Measurements from ENCODE around the gene RCC2. TPM values are rescaled to one million over a fixed set of nuclear protein-coding genes. Genes with fewer than 3 reads are reported as not detected.
"Not testable (repeated sequence)": the region's sequence is repeated elsewhere in the genome, so short reads cannot be mapped to it uniquely, and the experiment has no call there.

RCC2 gene
- total and polyA plus RNA-seq, 7 donors, result 12.8 to 62.9 (median 21.0) TPM

GRCh38 chr1:17458794-17459193 is 19.3 kb upstream of the RCC2 start:
- no peak overlapping the region for H3K4me3 ChIP-seq
- no peaks in the 10 kb centered on the region for H3K9me3 ChIP-seq
- TF ChIP-seq CTCF (IDR thresholded peaks at IDR 0.05) (no peak), EP300 (IDR thresholded peaks at IDR 0.05) (no peak), POLR2AphosphoS5 (IDR thresholded peaks at IDR 0.05) (no peak), POLR2A (IDR thresholded peaks at IDR 0.05) (no peak)

GRCh38 chr1:17452686-17453085 is 13.2 kb upstream of the RCC2 start:
- no peak for DNase-seq
- intact Hi-C loops (cut with DNase I), result loop anchor here (5.0 kb wide), 1 partner anchor 35 kb away; no protein-coding TSS in a partner anchor
- Histone ChIP-seq H3K27ac (no peak overlapping the region), H3K4me1 (no peaks in the 10 kb centered on the region), H3K4me3 (no peak overlapping the region), H3K9me3 (no peaks in the 10 kb centered on the region), H3K27me3 (no peaks in the 10 kb centered on the region), H3K36me3 (no peaks in the 10 kb centered on the region)
- TF ChIP-seq CTCF (IDR thresholded peaks at IDR 0.05), result no peak
- TF ChIP-seq EP300 (IDR thresholded peaks at IDR 0.05), result no peak
- TF ChIP-seq POLR2A (IDR thresholded peaks at IDR 0.05), result no peak
- TF ChIP-seq POLR2AphosphoS5 (IDR thresholded peaks at IDR 0.05), result no peak
- 89% methylated on average over 4 of the region's 4 CpGs for WGBS, 2 donors

More at GRCh38 chr1:17458794-17459193, 19.3 kb upstream of the RCC2 start:
- Histone ChIP-seq H3K4me1 (no peaks in the 10 kb centered on the region), H3K27me3 (no peaks in the 10 kb centered on the region), H3K27ac (no peak overlapping the region), H3K36me3 (no peaks in the 10 kb centered on the region)
- intact Hi-C loops (cut with DNase I), result no loop called here
- WGBS, 2 donors, result 82 to 91% methylated on average over 1 of the region's 1 CpG
- DNase-seq, result no peak

GRCh38 chr1:17452203-17452602 is 12.7 kb upstream of the RCC2 start:
- not testable (repeated sequence) for H3K27me3 ChIP-seq, H3K4me1 ChIP-seq, DNase-seq, H3K36me3 ChIP-seq, H3K9me3 ChIP-seq, H3K27ac ChIP-seq, H3K4me3 ChIP-seq
- intact Hi-C loops (cut with DNase I), result loop anchor here (5.0 kb wide), 1 partner anchor 35 kb away; no protein-coding TSS in a partner anchor
- WGBS, 2 donors, result 46 to 76% methylated on average over 10 of the region's 10 CpGs

GRCh38 chr1:17451731-17452130 is 12.3 kb upstream of the RCC2 start:
- TF ChIP-seq POLR2A (IDR thresholded peaks at IDR 0.05), result no peak
- TF ChIP-seq CTCF (IDR thresholded peaks at IDR 0.05), result no peak
- no peak for TF ChIP-seq EP300 (IDR thresholded peaks at IDR 0.05)
- no peak for TF ChIP-seq POLR2AphosphoS5 (IDR thresholded peaks at IDR 0.05)
- Histone ChIP-seq H3K9me3 (no peaks in the 10 kb centered on the region), H3K36me3 (no peaks in the 10 kb centered on the region), H3K27ac (no peak overlapping the region), H3K27me3 (no peaks in the 10 kb centered on the region), H3K4me3 (no peak overlapping the region), H3K4me1 (no peaks in the 10 kb centered on the region)
- WGBS, 2 donors, result 85 to 87% methylated on average over 7 of the region's 7 CpGs
- DNase-seq, result no peak
- intact Hi-C loops (cut with DNase I), result loop anchor here (5.0 kb wide), 1 partner anchor 34 kb away; no protein-coding TSS in a partner anchor

- DNase-seq, result no peak
- H3K27ac ChIP-seq, result no peak overlapping the region
- H3K36me3 ChIP-seq, result no peaks in the 10 kb centered on the region
- no peak overlapping the region for H3K4me3 ChIP-seq
- no peaks in the 10 kb centered on the region for H3K27me3 ChIP-seq
- WGBS, 2 donors, result 89 to 92% methylated on average over 12 of the region's 12 CpGs
- intact Hi-C loops (cut with DNase I), result no loop called here
- H3K4me1 ChIP-seq, result no peaks in the 10 kb centered on the region
- TF ChIP-seq POLR2AphosphoS5 (IDR thresholded peaks at IDR 0.05), result no peak
- no peak for TF ChIP-seq EP300 (IDR thresholded peaks at IDR 0.05)
- no peak for TF ChIP-seq CTCF (IDR thresholded peaks at IDR 0.05)
- H3K9me3 ChIP-seq, result no peaks in the 10 kb centered on the region
These were observed 8.1 kb upstream of the RCC2 start for GRCh38 chr1:17447501-17447992.
